Skin epidermis (tissue), 12 donors: ENCODE measurements around the gene CACNA1F.

ENCODE experiments used
- H3K27ac ChIP-seq, 21 experiments: fragments of 200-600 bp; sonication (generic) in 11 of 21; one replicate each; pipeline ENCODE4 v1.5.0; 2020; ENCODE audit warnings: mild to moderate bottlenecking in 3 of 21, inconsistent platforms in 2 of 21, moderate library complexity in 2 of 21
- H3K4me3 ChIP-seq, 7 experiments: fragments of 200-600 bp; sonication (generic) in 2 of 7; one replicate each; pipeline ENCODE4 v1.5.0; 2020; ENCODE audit warnings: inconsistent platforms in 2 of 7, mild to moderate bottlenecking in 2 of 7, moderate library complexity in 1 of 7

The CACNA1F gene

GRCh38 chrX:49233176-49233575 lies at the start of gene CACNA1F:
Gene CACNA1F, minus strand, starts transcription at chrX:49233340. Its CDS starts 31 bp downstream, at chrX:49233309.
- Histone ChIP-seq H3K4me3 (no peak within 1 kb of the TSS), H3K27ac (no peak within 1 kb of the TSS)

GRCh38 chrX:49282647-49283011 lies 49.5 kb upstream of the CACNA1F start:
- Histone ChIP-seq H3K27ac (no peak overlapping the region), H3K4me3 (no peak overlapping the region)

GRCh38 chrX:49278081-49278480 lies 44.9 kb upstream of the CACNA1F start:
- Histone ChIP-seq H3K4me3 (no peak overlapping the region), H3K27ac (peak overlapping the region in 4 of 21 experiments; percentile 11 to 24 (median 20))

GRCh38 chrX:49277535-49277830 lies 44.3 kb upstream of the CACNA1F start:
- Histone ChIP-seq H3K27ac (peak overlapping the region in 5 of 21 experiments; percentile 18 to 55 (median 37)), H3K4me3 (no peak overlapping the region)

GRCh38 chrX:49276671-49277534 lies 43.8 kb upstream of the CACNA1F start:
- Histone ChIP-seq H3K27ac (peak overlapping the region in 7 of 21 experiments; percentile 11 to 55 (median 26)), H3K4me3 (no peak overlapping the region)

- Histone ChIP-seq H3K27ac (peak overlapping the region in 2 of 21 experiments; percentile 37 to 51), H3K4me3 (no peak overlapping the region)
Observed at GRCh38 chrX:49276207-49276606, 43.1 kb upstream of the CACNA1F start.

GRCh38 chrX:49273181-49273727 lies 40.1 kb upstream of the CACNA1F start:
- H3K4me3 ChIP-seq = no peak overlapping the region
- H3K27ac ChIP-seq = peak overlapping the region in 6 of 21 experiments; percentile 35 to 92 (median 72)

- peak overlapping the region in 11 of 21 experiments; percentile 10 to 92 (median 55) for H3K27ac ChIP-seq
- no peak overlapping the region for H3K4me3 ChIP-seq
Observed at GRCh38 chrX:49272421-49272820, 39.3 kb upstream of the CACNA1F start.

GRCh38 chrX:49271341-49271740 lies 38.2 kb upstream of the CACNA1F start:
- no peak overlapping the region for H3K4me3 ChIP-seq
- peak overlapping the region in 10 of 21 experiments; percentile 26 to 95 (median 74) for H3K27ac ChIP-seq

- H3K27ac ChIP-seq = peak overlapping the region; percentile 81 to 95 (median 89)
- H3K4me3 ChIP-seq = peak overlapping the region; percentile 52 to 79 (median 58)
Observed at GRCh38 chrX:49270249-49270921, 37.2 kb upstream of the CACNA1F start.

GRCh38 chrX:49269767-49270248 lies 36.7 kb upstream of the CACNA1F start, which contains the start of gene PPP1R3F:
Gene PPP1R3F, plus strand, starts transcription at chrX:49269793. Its CDS starts 77 bp downstream, at chrX:49269870.
- Histone ChIP-seq H3K27ac (peak within 1 kb of the TSS; percentile 81 to 95 (median 89)), H3K4me3 (peak within 1 kb of the TSS; percentile 52 to 79 (median 58))

GRCh38 chrX:49269010-49269766 lies 36.0 kb upstream of the CACNA1F start:
- peak overlapping the region; percentile 52 to 79 (median 58) for H3K4me3 ChIP-seq

GRCh38 chrX:49268702-49269009 lies 35.5 kb upstream of the CACNA1F start:
- Histone ChIP-seq H3K27ac (peak overlapping the region; percentile 31 to 95 (median 86)), H3K4me3 (peak overlapping the region; percentile 25 to 79 (median 58))

More at GRCh38 chrX:49269010-49269766, 36.0 kb upstream of the CACNA1F start:
- H3K27ac ChIP-seq = peak overlapping the region; percentile 31 to 95 (median 89)

- no peak overlapping the region for H3K27ac ChIP-seq
Observed at GRCh38 chrX:49266523-49267445, 33.6 kb upstream of the CACNA1F start.

GRCh38 chrX:49264460-49264859 lies 31.3 kb upstream of the CACNA1F start, which contains the start of gene FOXP3:
Gene FOXP3, minus strand, starts transcription at chrX:49264710. Its CDS starts 6,205 bp downstream, at chrX:49258505.
- Histone ChIP-seq H3K27ac (peak within 1 kb of the TSS in 3 of 21 experiments; percentile 37 to 64 (median 51)), H3K4me3 (peak within 1 kb of the TSS in 1 of 7 experiments; percentile 2)

More at GRCh38 chrX:49266523-49267445, 33.6 kb upstream of the CACNA1F start:
- H3K4me3 ChIP-seq = no peak overlapping the region

- H3K4me3 ChIP-seq = no peak overlapping the region
- peak overlapping the region in 3 of 21 experiments; percentile 30 to 64 (median 51) for H3K27ac ChIP-seq
Observed at GRCh38 chrX:49263631-49264030, 30.5 kb upstream of the CACNA1F start.

- H3K4me3 ChIP-seq = no peak overlapping the region
- peak overlapping the region in 1 of 21 experiments; percentile 36 for H3K27ac ChIP-seq
Observed at GRCh38 chrX:49262603-49263002, 29.5 kb upstream of the CACNA1F start.
